ENCODE results near the gene NCOA1. TPM values are rescaled to one million over a fixed set of nuclear protein-coding genes. Genes with fewer than 3 reads are reported as not detected.

Gene NCOA1
- total RNA-seq = 10 to 100 TPM; 33.9 to 91.2 (median 60.1) TPM

DNA sequence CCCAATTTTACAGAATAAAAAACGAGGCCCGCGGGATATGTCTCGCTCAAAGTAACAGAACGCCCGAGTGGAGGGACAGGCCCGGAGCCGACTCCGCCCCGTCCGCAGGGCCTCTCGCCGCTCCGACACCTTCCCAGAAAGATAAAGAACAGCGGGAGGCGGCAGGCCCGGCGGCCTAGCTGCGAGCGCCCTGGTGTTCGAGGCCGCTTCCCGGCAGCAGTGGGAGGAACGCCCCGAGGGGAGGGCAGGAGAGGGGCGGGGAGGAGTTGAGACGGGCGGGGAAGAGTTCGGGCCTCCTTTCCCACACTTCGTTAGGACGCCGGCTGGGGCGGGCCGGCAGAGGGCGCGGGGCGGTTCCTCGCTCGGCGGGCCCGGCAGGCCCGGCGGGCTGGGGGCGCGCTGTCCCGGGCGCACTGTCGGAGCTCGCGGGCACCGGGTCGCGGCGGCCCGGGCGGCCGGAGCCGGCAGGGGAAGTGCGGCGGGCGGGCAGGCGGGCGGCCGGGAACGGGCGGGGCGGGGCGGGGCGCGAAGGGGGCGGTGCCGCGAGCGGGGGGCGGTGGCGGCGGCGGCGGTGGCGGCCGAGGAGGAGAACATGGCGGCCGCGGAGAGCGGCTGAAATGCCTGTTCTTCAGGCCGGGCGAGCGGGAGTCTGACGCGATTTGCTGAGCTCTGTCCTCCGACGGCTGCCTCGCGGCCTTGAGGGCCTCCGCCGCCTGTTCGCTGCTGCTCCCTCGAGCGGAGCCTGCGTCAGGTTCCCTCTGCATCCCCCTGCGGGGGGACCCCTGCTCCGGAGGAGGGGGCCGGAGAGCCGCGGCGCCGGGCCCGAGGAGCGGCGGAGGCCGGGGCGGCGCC lies at the start of gene NCOA1:
NCOA1 (plus strand) TSS at position 565 of the 852 bp plus-strand sequence. CDS start 167,424 bp downstream, outside the sequence.
- intact Hi-C loops (cut with DNase I; ENCODE audit: low total_unique reads) (loop anchor here (1.0 to 5.0 kb wide), 6 partner anchors 35 to 302 kb away; partner anchors contain the start of genes CENPO and PTRHD1), in situ Hi-C loops (cut with MboI; ENCODE audit: low sequenced_read_pairs in 4 of 4) (no loop called here)
- peak within 1 kb of the TSS; percentile 93 to 98 (median 97) for H3K27ac ChIP-seq

DNA sequence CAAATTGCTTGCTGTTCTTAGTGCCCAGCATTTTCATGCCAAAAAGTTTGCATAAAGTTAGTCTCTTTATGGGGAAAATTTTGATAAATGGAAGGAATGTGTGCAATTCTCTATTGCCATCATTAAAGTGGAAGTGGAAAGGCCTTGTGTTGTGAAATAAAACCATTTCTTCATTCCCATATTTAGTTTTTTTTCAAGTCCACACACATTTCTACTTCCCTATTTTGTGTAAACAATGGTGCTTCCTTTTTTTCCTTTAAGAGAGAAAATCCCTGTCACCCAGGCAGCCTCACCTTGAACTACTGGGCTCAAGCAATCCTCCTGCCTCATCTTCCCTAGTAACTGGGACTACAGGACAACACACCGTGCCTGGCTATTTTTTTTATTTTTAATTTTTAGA lies 42.3 kb upstream of the NCOA1 start:
- Histone ChIP-seq H3K27ac (no peak overlapping the region), H3K27me3 (no peaks in the 10 kb centered on the region), H3K4me1 (peaks cover 11 to 13% of the 10 kb centered on the region in 2 donors), H3K9me3 (no peaks in the 10 kb centered on the region), H3K4me3 (no peak overlapping the region), H3K36me3 (no peaks in the 10 kb centered on the region)
- TF ChIP-seq POLR2A (IDR thresholded peaks at IDR 0.05) = no peak
- TF ChIP-seq, protein P1, sequence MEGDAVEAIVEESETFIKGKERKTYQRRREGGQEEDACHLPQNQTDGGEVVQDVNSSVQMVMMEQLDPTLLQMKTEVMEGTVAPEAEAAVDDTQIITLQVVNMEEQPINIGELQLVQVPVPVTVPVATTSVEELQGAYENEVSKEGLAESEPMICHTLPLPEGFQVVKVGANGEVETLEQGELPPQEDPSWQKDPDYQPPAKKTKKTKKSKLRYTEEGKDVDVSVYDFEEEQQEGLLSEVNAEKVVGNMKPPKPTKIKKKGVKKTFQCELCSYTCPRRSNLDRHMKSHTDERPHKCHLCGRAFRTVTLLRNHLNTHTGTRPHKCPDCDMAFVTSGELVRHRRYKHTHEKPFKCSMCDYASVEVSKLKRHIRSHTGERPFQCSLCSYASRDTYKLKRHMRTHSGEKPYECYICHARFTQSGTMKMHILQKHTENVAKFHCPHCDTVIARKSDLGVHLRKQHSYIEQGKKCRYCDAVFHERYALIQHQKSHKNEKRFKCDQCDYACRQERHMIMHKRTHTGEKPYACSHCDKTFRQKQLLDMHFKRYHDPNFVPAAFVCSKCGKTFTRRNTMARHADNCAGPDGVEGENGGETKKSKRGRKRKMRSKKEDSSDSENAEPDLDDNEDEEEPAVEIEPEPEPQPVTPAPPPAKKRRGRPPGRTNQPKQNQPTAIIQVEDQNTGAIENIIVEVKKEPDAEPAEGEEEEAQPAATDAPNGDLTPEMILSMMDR (IDR thresholded peaks at IDR 0.05 in 4 of 5, conservative IDR thresholded peaks at IDR 0.05 in 1 of 5) = no peak
- ATAC-seq (no peak), DNase-seq (no peak)
- intact Hi-C loops (cut with DNase I; ENCODE audit: low total_unique reads) (no loop called here), in situ Hi-C loops (cut with MboI; ENCODE audit: low sequenced_read_pairs in 4 of 4) (no loop called here)

More for the DNA sequence above, at the start of gene NCOA1:
- Histone ChIP-seq H3K4me1 (peaks cover 38 to 41% of the 10 kb centered on the region in 2 donors), H3K9me3 (no peaks in the 10 kb centered on the region), H3K36me3 (no peaks in the 10 kb centered on the region), H3K4me3 (peak within 1 kb of the TSS; percentile 71 to 87 (median 84)), H3K27me3 (no peaks in the 10 kb centered on the region)
- peak; percentile 78 to 79 for ATAC-seq
- DNase-seq = peak; percentile 79 to 81
- TF ChIP-seq, protein P1 (IDR thresholded peaks at IDR 0.05 in 4 of 5, conservative IDR thresholded peaks at IDR 0.05 in 1 of 5) = peak; percentile 11 to 37 (median 28)
- peak; percentile 60 to 68 for TF ChIP-seq POLR2A (IDR thresholded peaks at IDR 0.05)

DNA sequence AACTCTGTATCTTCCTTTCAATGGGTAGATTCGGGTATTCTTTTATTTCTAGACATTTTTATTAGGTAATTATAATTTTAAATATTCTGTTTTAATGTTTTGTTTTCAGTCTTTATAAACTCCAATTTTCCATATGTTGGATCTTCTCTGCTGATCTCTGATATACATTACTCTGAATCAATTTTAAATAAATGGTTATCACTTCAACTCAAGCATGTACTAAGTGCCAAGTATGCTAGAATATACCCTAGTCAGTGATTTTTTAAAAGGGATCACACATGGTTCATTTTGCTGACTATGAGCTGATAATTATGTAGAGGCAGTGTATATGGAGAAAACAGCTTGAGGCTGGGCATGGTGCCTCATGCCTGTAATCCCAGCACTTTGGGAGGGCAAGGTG lies 41.7 kb upstream of the NCOA1 start:
- Histone ChIP-seq H3K4me1 (peaks cover 16 to 19% of the 10 kb centered on the region in 2 donors), H3K27me3 (no peaks in the 10 kb centered on the region), H3K36me3 (no peaks in the 10 kb centered on the region), H3K4me3 (no peak overlapping the region), H3K9me3 (no peaks in the 10 kb centered on the region), H3K27ac (no peak overlapping the region)
- in situ Hi-C loops (cut with MboI; ENCODE audit: low sequenced_read_pairs in 4 of 4) = no loop called here
- intact Hi-C loops (cut with DNase I; ENCODE audit: low total_unique reads) = no loop called here
- DNase-seq (no peak), ATAC-seq (no peak)
- no peak for TF ChIP-seq POLR2A (IDR thresholded peaks at IDR 0.05)

DNA sequence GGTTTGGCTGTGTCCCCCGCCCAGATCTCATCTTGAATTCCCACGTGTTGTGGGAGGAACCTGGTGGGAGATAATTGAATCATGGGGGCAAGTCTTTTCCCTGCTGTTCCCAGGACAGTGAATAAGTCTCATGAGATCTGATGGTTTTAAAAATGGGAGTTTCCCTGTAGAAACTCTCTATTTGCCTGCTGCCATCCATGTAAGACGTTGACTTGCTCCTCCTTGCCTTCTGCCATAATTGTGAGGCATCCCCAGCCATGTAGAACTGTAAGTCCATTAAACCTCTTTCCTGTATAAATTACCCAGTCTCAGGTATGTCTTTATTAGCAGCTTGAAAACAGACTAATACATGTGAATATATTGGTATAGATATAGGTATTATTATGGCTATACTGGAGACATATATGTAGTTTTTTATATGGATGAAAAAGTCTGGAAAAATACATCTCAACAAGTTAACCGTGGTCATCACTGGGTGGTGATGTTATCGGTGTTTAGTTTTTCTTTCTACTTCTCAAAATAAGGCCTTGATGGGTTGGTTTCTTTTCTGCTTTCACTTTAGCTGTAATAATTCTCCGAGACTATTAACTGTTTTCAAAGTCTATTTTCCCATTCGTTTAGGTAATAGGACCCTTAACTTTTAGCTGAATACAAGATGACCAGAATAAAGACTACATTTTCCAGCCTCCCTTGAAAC lies 39.1 kb upstream of the NCOA1 start:
- Histone ChIP-seq H3K4me3 (no peak overlapping the region), H3K4me1 (peaks cover 24 to 33% of the 10 kb centered on the region in 2 donors), H3K27me3 (no peaks in the 10 kb centered on the region), H3K27ac (peak overlapping the region in 1 of 4 donors; percentile 5), H3K9me3 (no peaks in the 10 kb centered on the region), H3K36me3 (no peaks in the 10 kb centered on the region)
- intact Hi-C loops (cut with DNase I; ENCODE audit: low total_unique reads) (no loop called here), in situ Hi-C loops (cut with MboI; ENCODE audit: low sequenced_read_pairs in 4 of 4) (no loop called here)
- DNase-seq (no peak), ATAC-seq (no peak)
- TF ChIP-seq POLR2A (IDR thresholded peaks at IDR 0.05) = no peak
- TF ChIP-seq, protein P1 (IDR thresholded peaks at IDR 0.05 in 4 of 5, conservative IDR thresholded peaks at IDR 0.05 in 1 of 5) = no peak

DNA sequence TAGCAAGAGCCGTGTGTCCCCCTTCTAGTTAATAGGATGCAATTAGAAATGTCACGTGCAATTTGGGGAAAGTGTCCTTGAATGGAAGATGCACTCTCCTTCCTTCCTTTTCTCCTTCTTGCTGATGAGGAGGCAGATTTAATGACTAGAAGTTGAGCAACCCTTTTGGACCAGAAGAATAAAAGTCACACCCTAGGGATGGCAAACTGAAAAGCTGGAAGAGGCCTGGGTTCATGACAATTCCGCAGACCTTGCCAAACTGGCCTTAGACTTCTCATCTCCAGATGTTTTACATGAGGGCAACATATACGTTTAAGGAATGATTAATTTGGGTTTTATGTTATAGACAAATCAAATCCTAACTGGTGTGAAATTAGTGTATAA lies 38.6 kb upstream of the NCOA1 start:
- Histone ChIP-seq H3K36me3 (no peaks in the 10 kb centered on the region), H3K27ac (peak overlapping the region in 1 of 4 donors; percentile 5), H3K4me3 (no peak overlapping the region), H3K9me3 (no peaks in the 10 kb centered on the region), H3K27me3 (no peaks in the 10 kb centered on the region), H3K4me1 (peaks cover 28 to 38% of the 10 kb centered on the region in 2 donors)
- intact Hi-C loops (cut with DNase I; ENCODE audit: low total_unique reads) = no loop called here
- DNase-seq (no peak), ATAC-seq (no peak)
- in situ Hi-C loops (cut with MboI; ENCODE audit: low sequenced_read_pairs in 4 of 4) = no loop called here
- TF ChIP-seq, protein P1 (IDR thresholded peaks at IDR 0.05 in 4 of 5, conservative IDR thresholded peaks at IDR 0.05 in 1 of 5) = no peak
- no peak for TF ChIP-seq POLR2A (IDR thresholded peaks at IDR 0.05)
